K562 (cell line): Measurements from ENCODE around the gene PPRC1. TPM values are rescaled to one million over a fixed set of nuclear protein-coding genes. Genes with fewer than 3 reads are reported as not detected.
A peak's percentile ranks its signal among the peaks of the same experiment; 100 is the strongest.

ENCODE experiments used
- ARNT ChIP-seq, 2 experiments: fragments of 450-650 bp; IDR thresholded peaks; 2 replicates each; pipeline ENCODE4 v1.6.1; 2016; ENCODE audit warnings: mild to moderate bottlenecking in 1 of 2
- CEBPZ ChIP-seq: fragments of 150-350 bp; IDR thresholded peaks from 2 replicates; pipeline ENCODE4 v1.6.1; 2014; ENCODE audit warnings: low read depth, mild to moderate bottlenecking, low read length, borderline replicate concordance
- CREM ChIP-seq: IDR thresholded peaks from 2 replicates; pipeline ENCODE4 v1.6.1; 2014; ENCODE audit warnings: antibody characterized with exemption, low read depth
- DNMT1 ChIP-seq: fragments of 450-650 bp; IDR thresholded peaks from 2 replicates; pipeline ENCODE4 v1.6.1; 2016; ENCODE audit warnings: antibody characterized with exemption, mild to moderate bottlenecking
- ELF1 ChIP-seq: fragments of 200-800 bp; sonication (Bioruptor generic); IDR thresholded peaks from 2 replicates; pipeline ENCODE4 v1.6.1; 2016; ENCODE audit warnings: missing genetic modification characterization, missing compliant biosample characterization
- ESRRA ChIP-seq: fragments of 450-650 bp; IDR thresholded peaks from 2 replicates; pipeline ENCODE4 v1.6.1; 2014; ENCODE audit warnings: low read depth, mild to moderate bottlenecking, moderate library complexity, borderline replicate concordance
- EZH2 ChIP-seq: IDR thresholded peaks from 2 replicates; pipeline ENCODE4 v1.6.1; 2012; ENCODE audit warnings: low read depth, mild to moderate bottlenecking, inconsistent platforms, low read length, borderline replicate concordance
- FOXK2 ChIP-seq, 2 experiments: fragments of 450-650 bp; IDR thresholded peaks in 1 of 2; conservative IDR thresholded peaks in 1 of 2; 2 replicates each; pipeline ENCODE4 v1.6.1; 2016; ENCODE audit warnings: low read depth in 2 of 2, mild to moderate bottlenecking in 1 of 2
- GMEB1 ChIP-seq: fragments of 250-450 bp; sonication (Bioruptor Pico); IDR thresholded peaks from 2 replicates; pipeline ENCODE4 v1.4.0; 2020; ENCODE audit warnings: mild to moderate bottlenecking
- HCFC1 ChIP-seq: IDR thresholded peaks from 2 replicates; pipeline ENCODE4 v1.6.1; 2012; ENCODE audit warnings: low read depth, low read length, improper control_type of control experiment
- HMGXB4 ChIP-seq: sonication (generic); formaldehyde crosslinking; IDR thresholded peaks from 2 replicates; pipeline ENCODE4 v1.8.1; 2023; ENCODE audit warnings: mild to moderate bottlenecking, missing genetic modification reagents
- NFRKB ChIP-seq: fragments of 450-650 bp; IDR thresholded peaks from 2 replicates; pipeline ENCODE4 v1.6.1; 2016; ENCODE audit warnings: low read depth
- POLR2AphosphoS2 ChIP-seq: IDR thresholded peaks from 2 replicates; pipeline ENCODE4 v1.6.1; 2012; ENCODE audit warnings: low read length, improper control_type of control experiment
- THRAP3 ChIP-seq: fragments of 450-650 bp; IDR thresholded peaks from 2 replicates; pipeline ENCODE4 v1.6.1; 2016; ENCODE audit warnings: mild to moderate bottlenecking, inconsistent platforms, borderline replicate concordance
- polyA plus RNA-seq, 8 experiments: library from polyadenylated mRNA; depleted of rRNA in 4 of 8; stranded (reverse) in 5 of 8; unstranded in 3 of 8; fragments of >200 nt; fragmentation: Nextera tagmentation in 2 of 8; fragmentation: Illumina TruSeq in 1 of 8; extraction: Ambion mirVana in 2 of 8; extraction: Trizol in 1 of 8; gene quantifications; 2 replicates each; pipeline versions ENCODE4 v1.2.1 to v1.2.3, GENCODE V29; 2011 to 2014; ENCODE audit warnings: inconsistent platforms in 1 of 8, missing spikeins in 1 of 8
- total RNA-seq, 7 experiments: library from RNA; depleted of rRNA in 6 of 7; stranded (reverse); fragments of >200 nt in 6 of 7; fragmentation: Illumina TruSeq in 2 of 7; extraction: Trizol in 2 of 7; gene quantifications; 2 replicates each; pipeline versions ENCODE4 v1.2.1 to v1.2.3, GENCODE V29; 2011 to 2021; ENCODE audit warnings: low replicate concordance in 1 of 7
- TF ChIP-seq, protein P1 (sequence below), 2 experiments: fragments of 450-650 bp in 1 of 2; IDR thresholded peaks; 2 replicates each; pipeline ENCODE4 v1.6.1; 2011 to 2017; ENCODE audit warnings: low read depth in 2 of 2, antibody characterized with exemption in 1 of 2, borderline replicate concordance in 1 of 2, low read length in 1 of 2, mild to moderate bottlenecking in 1 of 2, mixed read lengths in 1 of 2; ENCODE audit not compliant: control insufficient read depth in 1 of 2

PPRC1 gene
- total and polyA plus RNA-seq, 9 of the 15 experiments (the other 6 are each of a cell fraction or from before 2014, with no cell fraction given) = 8.5 to 47.1 (median 16.2) TPM

DNA sequence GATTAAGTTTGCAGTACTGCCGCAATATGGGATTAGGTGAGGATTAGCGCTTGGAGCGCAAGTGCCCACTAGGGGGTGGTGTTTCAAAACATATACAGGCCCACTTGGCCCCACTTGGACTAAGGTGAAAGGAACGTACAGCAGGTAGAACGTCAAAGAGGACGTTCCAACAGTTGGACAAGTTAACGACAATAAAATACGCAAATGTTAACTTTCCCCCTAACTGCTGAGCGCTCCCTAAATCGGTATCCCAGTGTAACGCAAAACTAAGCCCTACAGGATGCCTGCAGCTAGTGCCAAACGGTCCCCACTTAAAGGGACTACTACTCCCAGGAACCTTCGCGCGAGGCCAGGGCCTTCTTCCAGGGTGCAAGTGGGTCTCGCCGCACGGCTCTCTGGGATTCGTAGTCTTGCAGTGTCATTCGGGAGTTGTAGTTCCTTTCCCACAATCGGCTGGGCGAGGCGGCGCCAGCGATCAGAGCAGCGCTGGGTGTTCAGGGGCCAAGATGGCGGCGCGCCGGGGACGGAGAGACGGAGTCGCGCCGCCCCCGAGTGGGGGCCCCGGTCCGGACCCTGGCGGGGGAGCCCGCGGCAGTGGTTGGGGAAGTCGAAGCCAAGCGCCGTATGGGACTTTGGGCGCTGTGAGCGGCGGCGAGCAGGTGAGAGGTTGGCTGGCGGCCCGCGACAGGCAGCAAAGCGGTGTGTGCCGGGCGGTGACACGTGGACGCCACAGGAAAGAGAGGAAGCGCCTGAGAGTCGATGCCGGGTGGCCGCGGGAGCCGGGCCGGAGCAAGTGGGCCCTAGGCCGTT, at the start of gene PPRC1 (continued):
- TF ChIP-seq ESRRA = peak; percentile 17; the same call in 1 of the 2 replicates
- TF ChIP-seq, protein P1, sequence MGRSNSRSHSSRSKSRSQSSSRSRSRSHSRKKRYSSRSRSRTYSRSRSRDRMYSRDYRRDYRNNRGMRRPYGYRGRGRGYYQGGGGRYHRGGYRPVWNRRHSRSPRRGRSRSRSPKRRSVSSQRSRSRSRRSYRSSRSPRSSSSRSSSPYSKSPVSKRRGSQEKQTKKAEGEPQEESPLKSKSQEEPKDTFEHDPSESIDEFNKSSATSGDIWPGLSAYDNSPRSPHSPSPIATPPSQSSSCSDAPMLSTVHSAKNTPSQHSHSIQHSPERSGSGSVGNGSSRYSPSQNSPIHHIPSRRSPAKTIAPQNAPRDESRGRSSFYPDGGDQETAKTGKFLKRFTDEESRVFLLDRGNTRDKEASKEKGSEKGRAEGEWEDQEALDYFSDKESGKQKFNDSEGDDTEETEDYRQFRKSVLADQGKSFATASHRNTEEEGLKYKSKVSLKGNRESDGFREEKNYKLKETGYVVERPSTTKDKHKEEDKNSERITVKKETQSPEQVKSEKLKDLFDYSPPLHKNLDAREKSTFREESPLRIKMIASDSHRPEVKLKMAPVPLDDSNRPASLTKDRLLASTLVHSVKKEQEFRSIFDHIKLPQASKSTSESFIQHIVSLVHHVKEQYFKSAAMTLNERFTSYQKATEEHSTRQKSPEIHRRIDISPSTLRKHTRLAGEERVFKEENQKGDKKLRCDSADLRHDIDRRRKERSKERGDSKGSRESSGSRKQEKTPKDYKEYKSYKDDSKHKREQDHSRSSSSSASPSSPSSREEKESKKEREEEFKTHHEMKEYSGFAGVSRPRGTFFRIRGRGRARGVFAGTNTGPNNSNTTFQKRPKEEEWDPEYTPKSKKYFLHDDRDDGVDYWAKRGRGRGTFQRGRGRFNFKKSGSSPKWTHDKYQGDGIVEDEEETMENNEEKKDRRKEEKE (IDR thresholded peaks at IDR 0.05; ENCODE audit: borderline replicate concordance in 1 of 2, control insufficient read depth in 1 of 2, low read depth in 2 of 2, low read length in 1 of 2) = peak in 1 of 2 experiments; percentile 35; a peak in 1 of 4 replicates
- TF ChIP-seq THRAP3 = no peak
- TF ChIP-seq FOXK2 (conservative IDR thresholded peaks at IDR 0.05 in 1 of 2, IDR thresholded peaks at IDR 0.05 in 1 of 2; ENCODE audit: low read depth in 2 of 2) = peak; percentile 60 to 75
- 0 out of 2 replicates have a peak, but pooled peaks have one; percentile 68 for TF ChIP-seq HMGXB4 (CRISPR knock-in tag)
- no peak for TF ChIP-seq DNMT1
- peak; percentile 46; the same call in 1 of the 2 replicates for TF ChIP-seq ELF1 (tag)
- peak; percentile 44; the same call in 1 of the 2 replicates for TF ChIP-seq POLR2AphosphoS2
- peak in 1 of 2 experiments; percentile 73; a peak in 1 of 4 replicates for TF ChIP-seq ARNT (IDR thresholded peaks at IDR 0.05)
- TF ChIP-seq CEBPZ = no peak
- peak; percentile 90 for TF ChIP-seq CREM
- TF ChIP-seq EZH2 = no peak
- peak; percentile 99 for TF ChIP-seq HCFC1
- TF ChIP-seq GMEB1 = peak; percentile 8; the same call in 1 of the 2 replicates
- peak; percentile 61; the same call in 1 of the 2 replicates for TF ChIP-seq NFRKB
